ENCODE data around the gene SEMA5A.

DNA sequence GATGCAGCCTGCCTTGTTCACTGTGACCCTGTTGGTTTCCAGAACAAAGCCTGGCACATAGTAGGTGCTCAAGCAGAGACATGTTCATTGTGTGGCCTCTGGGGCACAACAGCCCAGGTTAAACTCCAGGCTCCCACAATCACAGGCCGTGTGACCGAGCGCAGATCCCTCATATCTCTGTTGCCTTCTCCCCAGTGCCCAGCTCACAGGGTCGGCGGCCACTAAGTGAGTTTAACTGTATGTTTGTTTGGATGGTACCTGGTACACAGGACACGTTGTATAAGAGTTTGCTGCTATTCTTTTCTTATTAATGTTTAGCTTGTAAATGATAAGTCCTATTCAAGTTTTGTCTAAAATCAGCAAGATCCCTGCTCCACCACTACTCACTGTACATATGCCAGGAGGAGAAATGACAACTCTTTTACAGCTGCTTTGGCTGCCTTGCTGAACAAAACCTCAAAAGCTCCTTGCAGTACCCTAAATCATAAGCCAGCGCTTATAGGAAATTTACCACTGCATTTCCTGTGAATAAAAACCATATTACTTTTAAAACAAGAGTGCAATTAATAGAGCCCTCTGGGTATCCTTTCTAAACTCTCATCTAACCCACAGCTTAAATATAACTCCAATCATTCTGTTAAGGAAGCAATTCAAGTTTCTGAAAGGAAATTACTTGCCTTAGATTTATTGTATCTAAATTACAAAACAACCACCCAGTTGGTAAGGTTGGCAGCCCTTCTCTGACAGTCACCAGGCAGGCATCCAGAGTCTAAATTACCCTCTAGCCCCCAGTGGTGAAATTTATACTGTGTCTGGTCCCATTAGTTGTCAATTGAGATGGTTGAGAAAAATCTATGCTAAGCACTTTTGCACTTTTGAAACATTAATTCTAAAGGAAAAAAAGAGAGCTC, 379.4 kb downstream of the SEMA5A start:
- TF ChIP-seq EZH2 (IDR thresholded peaks at IDR 0.05; ENCODE audit: insufficient read depth, low read length) = no peak
- TF ChIP-seq, protein P1, sequence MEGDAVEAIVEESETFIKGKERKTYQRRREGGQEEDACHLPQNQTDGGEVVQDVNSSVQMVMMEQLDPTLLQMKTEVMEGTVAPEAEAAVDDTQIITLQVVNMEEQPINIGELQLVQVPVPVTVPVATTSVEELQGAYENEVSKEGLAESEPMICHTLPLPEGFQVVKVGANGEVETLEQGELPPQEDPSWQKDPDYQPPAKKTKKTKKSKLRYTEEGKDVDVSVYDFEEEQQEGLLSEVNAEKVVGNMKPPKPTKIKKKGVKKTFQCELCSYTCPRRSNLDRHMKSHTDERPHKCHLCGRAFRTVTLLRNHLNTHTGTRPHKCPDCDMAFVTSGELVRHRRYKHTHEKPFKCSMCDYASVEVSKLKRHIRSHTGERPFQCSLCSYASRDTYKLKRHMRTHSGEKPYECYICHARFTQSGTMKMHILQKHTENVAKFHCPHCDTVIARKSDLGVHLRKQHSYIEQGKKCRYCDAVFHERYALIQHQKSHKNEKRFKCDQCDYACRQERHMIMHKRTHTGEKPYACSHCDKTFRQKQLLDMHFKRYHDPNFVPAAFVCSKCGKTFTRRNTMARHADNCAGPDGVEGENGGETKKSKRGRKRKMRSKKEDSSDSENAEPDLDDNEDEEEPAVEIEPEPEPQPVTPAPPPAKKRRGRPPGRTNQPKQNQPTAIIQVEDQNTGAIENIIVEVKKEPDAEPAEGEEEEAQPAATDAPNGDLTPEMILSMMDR (IDR thresholded peaks at IDR 0.05; ENCODE audit: insufficient read depth, low read depth, low read length) = no peak

Data from astrocyte (in vitro differentiated cells and primary cell).